Measurements from ENCODE around the gene HECTD4. TPM values are rescaled to one million over a fixed set of nuclear protein-coding genes. Genes with fewer than 3 reads are reported as not detected.

Gene HECTD4
- total and polyA plus RNA-seq, 2 experiments from 2014 or later: 25.7 to 36.9 TPM

GRCh38 chr12:112208301-112208910, 173.8 kb downstream of the HECTD4 start:
- Histone ChIP-seq H3K4me1 (ENCODE audit: insufficient read depth) (no peaks in the 10 kb centered on the region), H3K27me3 (ENCODE audit: insufficient read depth) (no peaks in the 10 kb centered on the region), H3K9me2 (ENCODE audit: insufficient read depth) (no peaks in the 10 kb centered on the region), H3K4me3 (no peak overlapping the region), H3K36me3 (ENCODE audit: insufficient read depth) (peaks cover 10% of the 10 kb centered on the region; the same call in 1 of the 2 replicates), H3F3A (replicated peaks; ENCODE audit: low read depth) (no peaks in the 10 kb centered on the region), H3K79me2 (replicated peaks; ENCODE audit: insufficient read depth) (no peaks in the 10 kb centered on the region), H4K20me1 (replicated peaks; ENCODE audit: insufficient read depth) (no peaks in the 10 kb centered on the region; the same call in 1 of the 2 replicates), H3K4me2 (no peak overlapping the region), H3K27ac (ENCODE audit: low read depth) (no peak overlapping the region), H2AFZ (no peak overlapping the region)
- Mint-ChIP-seq H3K36me3 (ENCODE audit: low read depth) (peaks cover 22% of the 10 kb centered on the region), H3K4me1 (no peaks in the 10 kb centered on the region), H3K27ac (no peak overlapping the region), H3K4me3 (no peak overlapping the region), H3K27me3 (ENCODE audit: insufficient read depth, low read depth, poor library complexity) (no peaks in the 10 kb centered on the region), H3K9me3 (no peaks in the 10 kb centered on the region)
- ATAC-seq (no peak), DNase-seq (ENCODE audit: low spot score) (no peak)
- TF ChIP-seq ZNF462 (CRISPR knock-in tag; IDR thresholded peaks at IDR 0.05): no peak
- TF ChIP-seq ZNF331 (CRISPR knock-in tag; IDR thresholded peaks at IDR 0.05; ENCODE audit: low read depth): no peak
- no peak for TF ChIP-seq NANOG (IDR thresholded peaks at IDR 0.05; ENCODE audit: borderline replicate concordance)
- TF ChIP-seq JUNB (IDR thresholded peaks at IDR 0.05; ENCODE audit: unreplicated experiment): no peak
- TF ChIP-seq, protein P1, sequence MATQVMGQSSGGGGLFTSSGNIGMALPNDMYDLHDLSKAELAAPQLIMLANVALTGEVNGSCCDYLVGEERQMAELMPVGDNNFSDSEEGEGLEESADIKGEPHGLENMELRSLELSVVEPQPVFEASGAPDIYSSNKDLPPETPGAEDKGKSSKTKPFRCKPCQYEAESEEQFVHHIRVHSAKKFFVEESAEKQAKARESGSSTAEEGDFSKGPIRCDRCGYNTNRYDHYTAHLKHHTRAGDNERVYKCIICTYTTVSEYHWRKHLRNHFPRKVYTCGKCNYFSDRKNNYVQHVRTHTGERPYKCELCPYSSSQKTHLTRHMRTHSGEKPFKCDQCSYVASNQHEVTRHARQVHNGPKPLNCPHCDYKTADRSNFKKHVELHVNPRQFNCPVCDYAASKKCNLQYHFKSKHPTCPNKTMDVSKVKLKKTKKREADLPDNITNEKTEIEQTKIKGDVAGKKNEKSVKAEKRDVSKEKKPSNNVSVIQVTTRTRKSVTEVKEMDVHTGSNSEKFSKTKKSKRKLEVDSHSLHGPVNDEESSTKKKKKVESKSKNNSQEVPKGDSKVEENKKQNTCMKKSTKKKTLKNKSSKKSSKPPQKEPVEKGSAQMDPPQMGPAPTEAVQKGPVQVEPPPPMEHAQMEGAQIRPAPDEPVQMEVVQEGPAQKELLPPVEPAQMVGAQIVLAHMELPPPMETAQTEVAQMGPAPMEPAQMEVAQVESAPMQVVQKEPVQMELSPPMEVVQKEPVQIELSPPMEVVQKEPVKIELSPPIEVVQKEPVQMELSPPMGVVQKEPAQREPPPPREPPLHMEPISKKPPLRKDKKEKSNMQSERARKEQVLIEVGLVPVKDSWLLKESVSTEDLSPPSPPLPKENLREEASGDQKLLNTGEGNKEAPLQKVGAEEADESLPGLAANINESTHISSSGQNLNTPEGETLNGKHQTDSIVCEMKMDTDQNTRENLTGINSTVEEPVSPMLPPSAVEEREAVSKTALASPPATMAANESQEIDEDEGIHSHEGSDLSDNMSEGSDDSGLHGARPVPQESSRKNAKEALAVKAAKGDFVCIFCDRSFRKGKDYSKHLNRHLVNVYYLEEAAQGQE (IDR thresholded peaks at IDR 0.05; ENCODE audit: unreplicated experiment): no peak
- TF ChIP-seq STAT1 (IDR thresholded peaks at IDR 0.05; ENCODE audit: unreplicated experiment): no peak
- no peak for TF ChIP-seq CTCF (conservative IDR thresholded peaks at IDR 0.05; ENCODE audit: low read depth in 2 of 2)
- TF ChIP-seq EZH2phosphoT487 (IDR thresholded peaks at IDR 0.05; ENCODE audit: unreplicated experiment): no peak
- TF ChIP-seq ZNF114 (CRISPR knock-in tag; IDR thresholded peaks at IDR 0.05): no peak
- TF ChIP-seq ETS1 (IDR thresholded peaks at IDR 0.05): no peak
- TF ChIP-seq POLR2AphosphoS5 (IDR thresholded peaks at IDR 0.05; ENCODE audit: low read depth): no peak
- TF ChIP-seq CREB1 (CRISPR knock-in tag; IDR thresholded peaks at IDR 0.05; ENCODE audit: low read depth): no peak
- TF ChIP-seq EZH2 (IDR thresholded peaks at IDR 0.05; ENCODE audit: low read depth, unreplicated experiment): no peak

All from GM23338 (cell line).